HK-2 (cell line): Measurements from ENCODE around the gene KIF18A.
"Not testable (repeated sequence)": the region's sequence is repeated elsewhere in the genome, so short reads cannot be mapped to it uniquely, and the experiment has no call there.

ENCODE experiments used
- DNase-seq: peaks from one replicate; pipeline ENCODE4 v3.0.0-alpha.2; 2018; ENCODE audit not compliant: unreplicated experiment

KIF18A gene

GRCh38 chr11:28107750-28108618, at the start of gene KIF18A, which contains the start of gene METTL15:
Gene KIF18A, minus strand, starts transcription at chr11:28108156. Its CDS starts 10,209 bp downstream, at chr11:28097947.
Gene METTL15, plus strand, starts transcription at chr11:28108388. Its CDS starts 4,947 bp downstream, at chr11:28113335.
- DNase-seq = peak; percentile 98

- DNase-seq = no peak
Measured at GRCh38 chr11:28153586-28153985, 45.6 kb upstream of the KIF18A start.

- DNase-seq = no peak
Measured at GRCh38 chr11:28152743-28153142, 44.8 kb upstream of the KIF18A start.

DNA sequence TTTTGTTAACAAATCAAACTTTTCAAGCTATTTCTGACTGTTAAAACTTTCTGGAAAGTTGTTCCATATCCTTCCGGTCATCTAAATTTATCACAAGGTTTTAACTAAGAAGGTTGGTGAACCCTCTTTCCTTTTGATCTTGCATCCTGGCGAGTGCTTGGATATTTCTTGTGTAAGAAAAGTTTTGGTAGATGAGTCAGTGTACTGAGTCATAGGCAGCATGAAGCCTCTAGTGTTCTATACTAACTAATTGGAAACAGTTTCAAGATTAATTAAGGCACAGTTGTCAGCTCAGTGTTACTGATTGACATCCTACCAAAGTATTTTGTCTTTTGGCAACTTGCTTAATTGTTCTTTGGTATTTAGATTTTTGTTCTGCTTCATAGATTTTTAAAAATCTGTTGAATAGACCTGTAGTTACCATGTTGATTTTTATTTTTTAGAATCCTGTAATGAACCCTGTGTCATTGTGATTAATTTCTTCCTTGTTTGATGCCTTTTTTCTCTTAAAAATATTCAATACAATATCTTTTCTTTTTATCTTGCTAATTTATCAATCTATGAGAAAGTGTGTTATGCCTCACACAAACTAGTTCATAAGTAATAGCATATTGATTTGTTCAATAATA, 38.3 kb upstream of the KIF18A start:
- no peak for DNase-seq

DNA sequence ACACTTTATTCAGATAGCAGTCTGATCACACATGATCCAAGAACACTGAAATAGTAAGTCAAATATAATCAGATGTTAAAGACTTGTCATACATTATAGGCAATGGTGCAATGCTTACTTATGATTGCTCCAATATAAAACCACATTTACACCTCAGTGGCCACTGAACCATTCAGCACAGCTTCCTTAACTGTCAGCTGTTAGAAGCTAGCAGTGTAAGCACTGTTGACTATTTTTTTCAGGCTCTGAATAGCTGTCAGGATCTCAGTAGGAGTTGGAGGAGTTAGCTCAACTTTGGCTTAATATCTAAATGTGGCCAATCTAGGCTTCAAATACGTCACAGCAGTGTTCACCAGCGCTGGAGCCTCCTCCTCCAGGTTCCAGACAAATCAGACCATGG, 36.9 kb upstream of the KIF18A start:
- no peak for DNase-seq

DNA sequence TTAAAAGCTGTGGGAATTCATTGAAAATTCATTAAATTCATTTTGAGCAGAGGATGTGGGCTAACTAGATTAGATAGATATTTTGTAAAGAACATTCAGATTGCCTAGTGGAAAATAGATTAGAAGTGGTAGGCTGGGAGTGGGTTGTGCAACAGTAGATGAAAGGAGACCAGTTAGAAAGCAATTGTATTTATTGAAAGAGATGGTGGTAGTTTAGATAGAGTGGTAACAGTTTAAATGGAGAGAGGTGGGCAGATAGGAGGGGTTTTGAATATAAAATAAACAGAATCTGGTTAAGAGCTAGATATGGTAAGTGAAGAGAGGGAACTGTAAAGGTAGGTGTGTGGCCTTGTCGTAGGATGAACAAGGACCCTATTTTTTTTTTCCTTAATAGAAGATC, 34.8 kb upstream of the KIF18A start:
- DNase-seq = no peak

DNA sequence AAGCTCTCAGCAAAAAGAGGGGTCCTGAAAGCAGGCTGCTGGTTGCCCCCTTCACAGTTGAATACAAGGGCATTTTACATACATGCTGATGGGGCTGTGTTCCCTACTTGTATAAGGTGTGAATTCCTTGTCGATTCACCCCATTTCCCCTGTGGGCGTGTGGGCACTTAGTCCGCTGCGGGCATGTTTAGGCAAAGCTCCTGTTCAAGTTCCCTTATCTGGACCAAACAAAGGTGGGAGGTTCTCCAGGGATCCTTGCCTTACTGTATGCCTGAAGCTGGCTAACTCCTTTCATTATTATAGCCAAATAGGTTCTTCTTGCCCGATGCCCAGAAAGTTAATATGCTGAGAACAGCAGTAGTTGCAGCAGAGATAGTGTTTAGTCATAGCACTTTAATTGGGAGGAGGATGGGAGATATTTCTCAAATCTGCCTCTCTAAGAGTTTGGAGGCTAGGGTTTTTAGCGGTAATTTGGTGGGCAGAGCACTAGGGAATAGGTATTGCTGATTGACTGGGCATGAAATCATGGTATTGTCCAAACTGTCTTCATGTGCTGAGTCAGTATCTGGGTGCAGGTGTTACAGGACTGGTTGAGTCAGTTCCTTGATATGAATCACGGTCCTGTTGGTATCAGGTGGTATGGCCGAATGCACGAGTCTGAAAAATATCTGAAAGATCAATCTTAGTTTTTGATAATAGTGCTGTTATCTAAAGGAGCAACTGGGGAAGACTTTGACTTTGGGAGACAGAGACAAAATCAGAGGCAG, 32.9 kb upstream of the KIF18A start:
- DNase-seq = no peak

DNA sequence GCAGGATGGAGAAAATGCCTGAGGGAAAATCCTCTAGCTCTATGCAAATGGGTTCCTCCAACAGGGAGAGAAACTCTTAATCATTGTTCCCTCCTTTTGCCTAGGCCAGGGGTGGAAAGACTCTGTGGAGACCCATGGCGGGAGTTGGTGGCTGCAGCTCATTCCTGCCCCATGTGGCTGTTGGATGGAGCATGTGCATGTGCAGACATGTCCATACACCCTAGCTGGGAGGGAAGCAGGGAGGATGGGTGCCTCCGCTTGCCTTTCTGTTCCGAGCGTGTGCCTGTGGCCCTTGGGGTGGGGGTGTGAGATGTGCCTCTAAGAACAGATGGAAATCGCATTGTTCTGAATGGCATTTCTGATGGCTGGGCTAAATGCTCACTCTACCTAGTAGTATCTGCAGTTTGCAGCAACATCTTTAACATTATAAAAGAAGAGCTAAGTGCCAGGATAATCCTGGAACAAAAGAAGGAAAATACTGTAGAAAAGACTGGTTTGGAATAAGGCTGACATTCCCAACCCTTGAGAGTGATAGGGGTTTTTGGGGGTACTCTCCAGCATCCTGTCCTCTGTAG, 32.0 kb upstream of the KIF18A start:
- no peak for DNase-seq

- no peak for DNase-seq
Measured at GRCh38 chr11:28137832-28138231, 29.9 kb upstream of the KIF18A start.

GRCh38 chr11:28137366-28137765, 29.4 kb upstream of the KIF18A start:
- no peak for DNase-seq

- DNase-seq = not testable (repeated sequence)
Measured at GRCh38 chr11:28136157-28136556, 28.2 kb upstream of the KIF18A start.

DNA sequence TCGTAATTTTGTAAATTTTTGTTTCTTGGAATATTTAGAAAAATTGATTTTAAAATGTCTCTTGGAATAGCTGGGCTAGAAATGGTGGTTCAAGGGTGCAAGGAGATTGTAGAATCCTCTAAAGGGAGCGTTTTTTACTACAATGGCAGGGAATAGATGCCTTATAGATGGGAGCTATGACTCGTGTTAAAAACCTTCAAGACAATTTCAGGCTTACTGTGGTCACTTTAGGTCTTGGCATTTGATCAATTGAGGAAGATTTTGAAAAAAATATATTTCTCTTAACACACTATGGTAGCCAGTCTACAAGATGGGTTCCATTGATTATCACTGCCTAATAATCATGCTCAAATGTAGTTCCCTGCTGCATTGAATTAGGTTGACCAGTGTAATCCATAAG, 25.2 kb upstream of the KIF18A start:
- no peak for DNase-seq

GRCh38 chr11:28132548-28132947, 24.6 kb upstream of the KIF18A start:
- no peak for DNase-seq

GRCh38 chr11:28123151-28123581, 15.2 kb upstream of the KIF18A start:
- no peak for DNase-seq

DNA sequence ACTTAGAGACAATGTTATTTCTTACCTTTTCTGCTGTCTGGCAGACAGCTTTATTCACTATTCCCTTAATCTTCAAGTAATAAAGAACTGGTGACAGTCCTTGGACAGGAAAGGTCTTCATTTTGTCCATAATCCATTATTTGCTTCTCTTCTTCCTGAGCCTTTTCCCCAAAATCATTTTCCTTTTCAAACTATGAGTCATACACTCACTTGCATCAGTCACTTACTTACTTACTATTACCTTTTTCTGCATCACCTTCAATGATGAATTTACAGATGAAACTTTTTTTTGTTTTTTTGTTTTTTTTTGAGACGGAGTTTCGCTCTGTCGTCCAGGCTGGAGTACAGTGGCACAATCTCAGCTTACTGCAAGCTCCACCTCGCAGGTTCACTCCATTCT, 9.8 kb upstream of the KIF18A start:
- DNase-seq = no peak

GRCh38 chr11:28114731-28115130, 6.8 kb upstream of the KIF18A start:
- DNase-seq = no peak

GRCh38 chr11:28114116-28114515, 6.2 kb upstream of the KIF18A start:
- no peak for DNase-seq

DNA sequence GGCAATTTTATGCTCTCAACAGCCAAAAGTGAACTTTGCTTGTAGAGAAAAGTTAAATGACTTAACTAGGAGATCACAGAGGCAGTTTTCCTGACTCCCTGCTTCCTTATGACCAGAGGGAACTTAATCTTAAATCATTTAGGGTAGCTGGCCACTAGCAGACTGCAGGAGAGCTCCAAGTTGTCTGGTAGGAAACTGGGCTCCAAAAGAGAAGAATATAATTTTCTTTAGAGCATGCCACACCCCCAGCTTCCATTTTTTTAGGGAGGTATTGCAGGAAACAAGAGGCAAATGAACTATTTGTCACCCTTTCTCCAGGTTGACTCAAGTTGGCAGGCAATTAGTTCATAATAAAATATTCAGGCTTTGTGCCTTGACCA, 2.9 kb upstream of the KIF18A start:
- peak; percentile 1 for DNase-seq

GRCh38 chr11:28110108-28110820, 2.3 kb upstream of the KIF18A start:
- peak; percentile 67 for DNase-seq

- DNase-seq = no peak
Measured at GRCh38 chr11:28108958-28109357, 1.0 kb upstream of the KIF18A start.

- DNase-seq = no peak
Measured at GRCh38 chr11:28107191-28107749, 686 bp downstream of the KIF18A start.
